ENCODE data around the gene ELOVL3.
"Not testable (repeated sequence)": the region's sequence is repeated elsewhere in the genome, so short reads cannot be mapped to it uniquely, and the experiment has no call there.

The ELOVL3 gene, protein sequence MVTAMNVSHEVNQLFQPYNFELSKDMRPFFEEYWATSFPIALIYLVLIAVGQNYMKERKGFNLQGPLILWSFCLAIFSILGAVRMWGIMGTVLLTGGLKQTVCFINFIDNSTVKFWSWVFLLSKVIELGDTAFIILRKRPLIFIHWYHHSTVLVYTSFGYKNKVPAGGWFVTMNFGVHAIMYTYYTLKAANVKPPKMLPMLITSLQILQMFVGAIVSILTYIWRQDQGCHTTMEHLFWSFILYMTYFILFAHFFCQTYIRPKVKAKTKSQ

DNA sequence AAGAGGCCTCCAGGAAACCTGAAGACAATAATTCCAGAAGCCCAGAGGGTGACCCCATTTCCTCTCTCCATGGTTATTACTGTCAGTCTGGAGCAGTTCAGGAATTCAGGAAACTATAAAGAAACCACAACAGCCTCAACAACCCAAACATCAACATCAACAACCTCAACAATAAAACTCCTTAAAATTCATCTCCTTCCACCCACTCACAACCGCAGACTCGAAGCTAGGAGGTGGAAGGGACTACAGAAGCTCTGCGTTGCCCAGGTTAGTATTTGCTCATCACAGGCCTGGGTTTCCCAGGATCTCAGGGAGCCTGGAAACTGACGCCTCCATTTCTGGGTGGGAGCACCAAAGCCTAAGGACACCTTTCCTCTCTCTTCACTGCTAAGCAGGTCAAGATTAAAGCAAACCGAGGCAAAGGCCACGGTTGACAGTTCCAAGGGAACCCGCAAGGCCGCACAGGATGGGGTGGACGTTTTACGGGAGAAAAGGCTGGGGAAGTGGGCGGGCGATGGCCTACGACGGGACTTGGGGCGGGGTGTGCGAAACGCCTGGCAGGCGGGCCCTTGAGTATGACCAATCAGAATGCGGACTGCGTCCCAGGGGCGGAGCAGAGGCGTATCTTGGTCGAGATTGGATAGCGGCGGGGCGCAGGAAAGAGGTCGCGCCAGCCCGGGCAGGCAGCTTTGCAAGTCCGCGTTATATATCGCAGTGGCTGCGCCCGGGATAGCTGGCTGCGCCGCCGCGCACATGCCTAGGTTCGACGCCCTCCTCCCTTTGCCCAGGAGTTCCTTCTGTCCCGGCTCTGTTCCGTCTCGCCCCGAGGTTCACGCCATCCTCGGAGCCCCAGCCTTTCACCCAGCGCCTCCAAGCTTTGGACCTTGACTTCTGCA is at the start of gene ELOVL3:
ELOVL3 (plus strand) TSS at position 654 of the 896 bp plus-strand sequence. CDS start 250 bp downstream, outside the sequence.
- Histone ChIP-seq H3K27ac (ENCODE audit: low read depth, low read length) (no peak within 1 kb of the TSS), H3K4me3 (ENCODE audit: low read depth, low read length) (peak within 1 kb of the TSS; percentile 53), H3K27me3 (ENCODE audit: control insufficient read depth, insufficient read depth, low read length) (peaks cover 73% of the 10 kb centered on the region), H3K9me3 (ENCODE audit: control insufficient read depth, insufficient read depth, low read depth, low read length) (no peaks in the 10 kb centered on the region), H3K36me3 (ENCODE audit: control insufficient read depth, insufficient read depth, low read length) (no peaks in the 10 kb centered on the region), H3K9ac (ENCODE audit: low read length) (no peak within 1 kb of the TSS), H3K4me1 (ENCODE audit: control insufficient read depth, insufficient read depth, low read length) (peaks cover 10% of the 10 kb centered on the region; the same call in 1 of the 2 replicates)

DNA sequence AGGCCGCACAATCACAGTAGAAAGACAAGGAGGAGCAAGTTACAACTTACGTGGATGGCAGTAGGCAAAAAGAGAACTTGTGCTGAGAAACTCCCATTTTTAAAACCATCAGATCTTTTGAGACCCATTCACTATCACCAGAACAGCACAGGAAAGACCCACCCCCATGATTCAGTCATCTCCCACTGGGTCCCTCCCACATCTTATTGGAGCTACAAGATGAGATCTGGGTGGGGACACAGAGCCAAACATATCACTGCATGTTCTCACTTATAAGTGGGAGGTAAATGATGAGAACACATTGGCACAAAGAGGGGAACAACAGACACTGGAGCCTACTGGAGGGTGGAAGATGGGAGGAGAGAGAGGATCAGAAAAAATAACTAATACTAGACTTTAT is 41.5 kb upstream of the ELOVL3 start:
- H3K36me3 ChIP-seq (ENCODE audit: control insufficient read depth, insufficient read depth, low read length) = no peaks in the 10 kb centered on the region
- H3K4me1 ChIP-seq (ENCODE audit: control insufficient read depth, insufficient read depth, low read length) = no peaks in the 10 kb centered on the region
- H3K9ac ChIP-seq (ENCODE audit: low read length) = no peak overlapping the region
- H3K9me3 ChIP-seq (ENCODE audit: control insufficient read depth, insufficient read depth, low read depth, low read length) = peaks cover 38% of the 10 kb centered on the region
- H3K27ac ChIP-seq (ENCODE audit: low read depth, low read length) = no peak overlapping the region
- H3K4me3 ChIP-seq (ENCODE audit: low read depth, low read length) = no peak overlapping the region
- no peaks in the 10 kb centered on the region for H3K27me3 ChIP-seq (ENCODE audit: control insufficient read depth, insufficient read depth, low read length)

DNA sequence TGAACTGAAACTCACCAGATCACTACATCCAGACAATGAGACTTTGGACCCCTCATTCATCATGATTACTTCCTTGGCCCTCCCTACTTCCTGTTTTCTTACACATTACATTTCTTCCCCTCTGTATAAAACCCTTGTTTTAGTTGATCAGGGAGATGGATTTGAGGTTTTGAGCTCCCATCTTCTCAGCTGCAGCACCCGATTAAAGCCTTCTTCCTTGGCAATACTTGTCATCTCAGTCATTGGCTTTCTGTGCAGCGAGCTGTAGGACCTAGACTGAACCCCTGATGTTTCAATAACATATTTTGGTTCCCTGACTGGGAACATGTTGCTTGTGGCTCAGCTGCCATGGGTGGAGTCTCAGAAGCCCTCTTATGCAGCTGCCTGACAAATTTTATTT is 40.8 kb upstream of the ELOVL3 start:
- H3K9me3 ChIP-seq (ENCODE audit: control insufficient read depth, insufficient read depth, low read depth, low read length) = peaks cover 40% of the 10 kb centered on the region
- no peak overlapping the region for H3K9ac ChIP-seq (ENCODE audit: low read length)
- H3K36me3 ChIP-seq (ENCODE audit: control insufficient read depth, insufficient read depth, low read length) = no peaks in the 10 kb centered on the region
- no peak overlapping the region for H3K4me3 ChIP-seq (ENCODE audit: low read depth, low read length)
- no peaks in the 10 kb centered on the region for H3K4me1 ChIP-seq (ENCODE audit: control insufficient read depth, insufficient read depth, low read length)
- H3K27me3 ChIP-seq (ENCODE audit: control insufficient read depth, insufficient read depth, low read length) = no peaks in the 10 kb centered on the region
- H3K27ac ChIP-seq (ENCODE audit: low read depth, low read length) = no peak overlapping the region

DNA sequence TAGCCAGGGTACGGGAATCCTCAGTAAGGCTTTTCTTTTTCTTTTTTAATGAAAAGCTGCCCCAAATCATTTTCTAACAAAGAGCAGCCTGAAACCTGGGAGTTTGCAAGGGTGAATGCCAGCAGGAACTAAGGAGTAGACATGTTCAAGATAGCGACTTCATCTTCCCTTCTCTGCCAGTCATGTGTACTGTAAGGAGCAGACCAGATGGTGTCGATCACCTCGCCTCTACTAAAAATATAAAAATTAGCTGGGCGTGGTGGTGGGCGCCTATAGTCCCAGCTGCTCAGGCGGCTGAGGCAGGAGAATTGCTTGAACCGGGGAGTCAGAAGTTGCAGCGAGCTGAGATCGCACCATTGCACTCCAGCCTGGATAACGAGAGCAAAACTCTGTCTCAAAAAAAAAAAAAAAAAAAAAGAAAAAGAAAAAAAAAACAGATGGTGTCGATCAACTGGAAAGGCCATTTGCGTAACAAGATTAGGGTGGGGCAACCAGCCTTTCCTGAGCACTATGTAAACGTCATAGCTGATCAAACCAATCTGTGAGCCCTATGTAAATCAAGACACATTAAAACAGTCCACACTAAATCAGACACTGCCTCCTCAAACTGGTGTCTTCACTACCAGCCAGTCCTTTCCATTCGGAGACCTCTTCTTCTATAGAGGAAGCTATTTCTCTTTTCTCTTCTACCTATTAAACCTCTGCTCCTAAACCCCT is 40.1 kb upstream of the ELOVL3 start:
- Histone ChIP-seq H3K27me3 (ENCODE audit: control insufficient read depth, insufficient read depth, low read length) (no peaks in the 10 kb centered on the region), H3K4me3 (ENCODE audit: low read depth, low read length) (no peak overlapping the region), H3K36me3 (ENCODE audit: control insufficient read depth, insufficient read depth, low read length) (no peaks in the 10 kb centered on the region), H3K9me3 (ENCODE audit: control insufficient read depth, insufficient read depth, low read depth, low read length) (peaks cover 40% of the 10 kb centered on the region), H3K4me1 (ENCODE audit: control insufficient read depth, insufficient read depth, low read length) (no peaks in the 10 kb centered on the region), H3K27ac (ENCODE audit: low read depth, low read length) (no peak overlapping the region), H3K9ac (ENCODE audit: low read length) (no peak overlapping the region)

DNA sequence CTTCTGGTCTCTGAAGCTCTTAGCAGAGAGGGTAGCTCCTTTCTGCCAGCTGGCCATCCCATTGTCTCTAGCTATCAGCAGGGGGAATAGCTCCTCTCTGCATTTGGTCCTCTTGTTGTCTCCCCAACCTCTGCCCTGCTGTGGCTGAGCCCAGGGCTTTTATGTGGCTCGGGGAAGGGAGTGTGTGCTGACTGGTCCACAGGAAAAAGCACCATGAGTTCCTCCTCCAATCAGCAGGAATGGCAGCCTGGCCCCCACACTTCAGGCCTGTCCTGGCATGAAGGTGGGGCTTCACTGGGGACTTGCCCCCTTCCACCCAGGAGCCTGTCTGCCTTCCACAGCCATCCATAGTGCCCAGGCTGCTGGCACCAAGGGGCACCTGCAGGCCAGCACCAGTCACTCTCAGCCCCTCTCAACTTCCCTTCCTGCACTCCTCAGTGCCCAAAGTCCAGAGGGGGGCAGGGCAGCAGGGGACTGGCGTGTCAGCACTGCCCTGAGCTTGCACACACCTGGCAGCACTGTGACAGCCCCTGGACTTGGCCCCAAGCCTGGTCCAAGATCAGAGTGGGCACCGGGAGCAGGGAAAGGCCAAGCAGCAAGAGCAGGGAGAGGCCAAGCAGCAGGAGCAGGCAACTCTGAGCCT is 37.7 kb upstream of the ELOVL3 start:
- H3K27ac ChIP-seq (ENCODE audit: low read depth, low read length) = no peak overlapping the region
- no peaks in the 10 kb centered on the region for H3K27me3 ChIP-seq (ENCODE audit: control insufficient read depth, insufficient read depth, low read length)
- H3K36me3 ChIP-seq (ENCODE audit: control insufficient read depth, insufficient read depth, low read length) = no peaks in the 10 kb centered on the region
- H3K9ac ChIP-seq (ENCODE audit: low read length) = no peak overlapping the region
- no peaks in the 10 kb centered on the region for H3K4me1 ChIP-seq (ENCODE audit: control insufficient read depth, insufficient read depth, low read length)
- peaks cover 57% of the 10 kb centered on the region for H3K9me3 ChIP-seq (ENCODE audit: control insufficient read depth, insufficient read depth, low read depth, low read length)
- H3K4me3 ChIP-seq (ENCODE audit: low read depth, low read length) = no peak overlapping the region

DNA sequence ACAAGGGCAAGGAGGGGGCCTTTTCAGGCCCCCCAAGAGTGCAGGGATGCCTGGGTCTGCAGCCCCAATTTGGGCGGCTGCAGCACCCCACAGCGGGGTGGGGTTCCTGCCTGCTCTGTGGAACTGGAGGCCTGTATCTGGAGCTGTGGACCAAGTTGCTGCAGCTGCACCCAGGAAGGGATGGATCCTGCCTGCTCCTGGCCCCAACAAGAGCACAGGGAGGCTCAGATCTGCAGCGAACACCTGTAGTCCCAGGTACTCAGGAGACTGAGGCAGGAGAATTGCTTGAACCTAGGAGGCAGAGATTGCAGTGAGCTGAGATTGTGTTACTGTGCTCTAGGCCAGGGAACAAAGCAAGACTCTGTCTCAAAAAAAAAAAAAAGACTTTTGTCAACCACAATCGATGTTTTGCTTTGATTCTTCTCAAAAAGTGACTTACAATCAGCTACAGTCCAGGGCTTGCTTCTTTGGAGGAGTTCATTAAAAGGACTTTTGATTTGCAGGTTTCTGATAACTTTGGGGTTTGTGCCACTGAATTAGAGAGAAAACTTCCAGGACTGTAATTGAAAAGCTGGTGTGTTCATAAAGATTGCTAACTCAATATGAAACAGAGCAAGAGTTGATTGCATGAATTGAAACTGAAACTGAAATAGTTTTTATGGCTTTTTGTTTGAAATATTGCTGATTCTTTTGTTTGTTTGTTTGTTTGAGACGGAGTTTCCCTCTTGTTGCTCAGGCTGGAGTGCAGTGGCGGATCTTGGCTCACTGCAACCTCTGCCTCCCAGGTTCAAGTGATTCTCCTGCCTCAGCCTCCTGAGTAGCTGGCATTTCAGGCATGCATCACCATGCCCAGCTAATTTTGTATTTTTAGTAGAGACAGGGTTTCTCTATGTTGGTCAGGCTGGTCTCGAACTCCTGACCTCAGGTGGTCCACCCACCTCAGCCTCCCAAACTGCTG is 36.9 kb upstream of the ELOVL3 start:
- H3K9ac ChIP-seq (ENCODE audit: low read length); H3K27ac ChIP-seq (ENCODE audit: low read depth, low read length); H3K36me3 ChIP-seq (ENCODE audit: control insufficient read depth, insufficient read depth, low read length); H3K4me1 ChIP-seq (ENCODE audit: control insufficient read depth, insufficient read depth, low read length); H3K27me3 ChIP-seq (ENCODE audit: control insufficient read depth, insufficient read depth, low read length); H3K4me3 ChIP-seq (ENCODE audit: low read depth, low read length): not testable (repeated sequence)
- peaks cover 57% of the 10 kb centered on the region for H3K9me3 ChIP-seq (ENCODE audit: control insufficient read depth, insufficient read depth, low read depth, low read length)

DNA sequence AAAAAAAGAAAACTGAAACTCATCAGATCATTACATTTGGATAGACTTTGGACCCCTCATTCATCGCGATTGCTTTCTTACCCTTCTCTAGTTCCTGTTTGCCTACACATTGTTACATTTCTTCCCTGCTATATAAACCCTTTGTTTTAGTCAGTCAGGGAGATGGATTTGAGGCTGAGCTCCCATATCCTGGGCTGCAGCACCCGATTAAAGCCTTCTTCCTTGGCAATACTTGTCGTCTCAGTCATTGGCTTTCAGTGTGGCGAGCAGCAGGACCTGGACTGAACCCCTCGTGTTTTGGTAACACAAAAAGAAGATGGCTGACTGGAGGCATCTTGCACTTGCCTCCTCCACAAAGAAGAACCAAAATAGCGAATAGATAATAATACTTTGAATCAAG is 34.1 kb upstream of the ELOVL3 start:
- H3K27me3 ChIP-seq (ENCODE audit: control insufficient read depth, insufficient read depth, low read length) = no peaks in the 10 kb centered on the region
- H3K36me3 ChIP-seq (ENCODE audit: control insufficient read depth, insufficient read depth, low read length) = no peaks in the 10 kb centered on the region
- H3K4me3 ChIP-seq (ENCODE audit: low read depth, low read length) = no peak overlapping the region
- no peaks in the 10 kb centered on the region for H3K4me1 ChIP-seq (ENCODE audit: control insufficient read depth, insufficient read depth, low read length)
- H3K27ac ChIP-seq (ENCODE audit: low read depth, low read length) = no peak overlapping the region
- no peak overlapping the region for H3K9ac ChIP-seq (ENCODE audit: low read length)
- H3K9me3 ChIP-seq (ENCODE audit: control insufficient read depth, insufficient read depth, low read depth, low read length) = peaks cover 37% of the 10 kb centered on the region

DNA sequence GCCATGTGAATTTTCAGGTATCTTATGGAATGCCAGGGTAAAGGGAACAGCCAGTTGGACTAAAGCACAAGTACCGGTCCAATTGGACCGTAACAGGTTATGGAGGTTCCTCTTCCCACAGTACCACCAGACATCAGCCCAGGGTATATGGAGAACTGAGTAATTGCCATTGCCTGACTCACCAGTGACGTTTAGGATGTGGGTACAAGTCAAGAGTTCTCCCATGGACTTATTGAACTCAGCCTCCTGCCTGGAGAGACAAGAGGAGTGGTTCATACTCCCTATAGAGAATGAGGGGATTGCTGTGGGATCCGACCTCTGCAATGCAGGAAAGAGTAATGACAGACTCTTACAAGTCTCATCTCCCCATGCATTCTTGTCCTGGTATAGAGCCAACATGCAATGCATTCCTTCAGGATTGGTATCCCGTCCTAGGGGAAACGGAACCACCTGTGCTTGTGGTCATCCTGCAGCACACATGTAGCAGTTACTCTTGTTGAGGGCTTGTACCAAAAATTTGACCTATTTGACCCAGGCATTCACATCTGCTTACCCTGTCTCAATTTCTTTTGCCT is 30.7 kb upstream of the ELOVL3 start:
- H3K36me3 ChIP-seq (ENCODE audit: control insufficient read depth, insufficient read depth, low read length) = no peaks in the 10 kb centered on the region
- H3K4me3 ChIP-seq (ENCODE audit: low read depth, low read length) = no peak overlapping the region
- H3K27me3 ChIP-seq (ENCODE audit: control insufficient read depth, insufficient read depth, low read length) = peaks cover 4% of the 10 kb centered on the region; the same call in 1 of the 2 replicates
- peaks cover 21% of the 10 kb centered on the region for H3K9me3 ChIP-seq (ENCODE audit: control insufficient read depth, insufficient read depth, low read depth, low read length)
- no peaks in the 10 kb centered on the region for H3K4me1 ChIP-seq (ENCODE audit: control insufficient read depth, insufficient read depth, low read length)
- H3K27ac ChIP-seq (ENCODE audit: low read depth, low read length) = no peak overlapping the region
- no peak overlapping the region for H3K9ac ChIP-seq (ENCODE audit: low read length)

DNA sequence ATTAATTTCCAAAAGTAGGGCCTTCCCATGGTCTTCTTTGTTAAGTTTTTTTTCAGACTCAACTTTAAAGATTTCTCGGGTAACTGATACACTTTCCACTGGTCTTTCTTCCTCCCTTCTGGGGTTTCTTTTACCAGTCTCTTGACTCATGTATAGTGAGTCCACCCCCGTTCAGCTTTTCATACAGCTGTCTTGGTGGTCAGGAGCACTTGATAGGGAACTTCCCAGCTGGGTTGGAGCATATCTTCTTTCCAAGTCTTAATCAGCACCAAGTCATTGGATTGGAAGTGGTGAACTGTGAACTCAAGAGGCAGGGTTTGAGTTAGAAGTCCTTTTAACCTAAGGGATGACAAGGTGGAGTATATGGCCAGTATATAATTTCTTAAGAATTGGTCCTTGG is 29.2 kb upstream of the ELOVL3 start:
- Histone ChIP-seq H3K27ac (ENCODE audit: low read depth, low read length) (no peak overlapping the region), H3K36me3 (ENCODE audit: control insufficient read depth, insufficient read depth, low read length) (no peaks in the 10 kb centered on the region), H3K4me3 (ENCODE audit: low read depth, low read length) (no peak overlapping the region), H3K9me3 (ENCODE audit: control insufficient read depth, insufficient read depth, low read depth, low read length) (peaks cover 23% of the 10 kb centered on the region), H3K27me3 (ENCODE audit: control insufficient read depth, insufficient read depth, low read length) (peaks cover 4% of the 10 kb centered on the region; the same call in 1 of the 2 replicates), H3K9ac (ENCODE audit: low read length) (no peak overlapping the region), H3K4me1 (ENCODE audit: control insufficient read depth, insufficient read depth, low read length) (no peaks in the 10 kb centered on the region)
